Liver (tissue), 9 donors: ENCODE data around the gene LDB2. TPM values are rescaled to one million over a fixed set of nuclear protein-coding genes. Genes with fewer than 3 reads are reported as not detected.

ENCODE experiments used
- DNase-seq: peaks from one replicate; pipeline ENCODE4 v3.0.0-alpha.2; 2017; ENCODE audit warnings: low spot score
- H3K27ac ChIP-seq, 2 donors: one replicate each; pipeline ENCODE4 v1.7.0; 2013; ENCODE audit warnings: inconsistent platforms in 2 of 2, low read length in 2 of 2, control low read depth in 1 of 2, low read depth in 1 of 2, mild to moderate bottlenecking in 1 of 2
- H3K27me3 ChIP-seq, 4 donors: one replicate each; pipeline versions ENCODE4 v1.6.1 to v1.7.0; 2013; ENCODE audit warnings: low read length in 3 of 4, inconsistent platforms in 1 of 4, mild to moderate bottlenecking in 1 of 4, moderate library complexity in 1 of 4; ENCODE audit not compliant: control insufficient read depth in 4 of 4, insufficient read depth in 4 of 4
- H3K36me3 ChIP-seq, 4 donors: one replicate each; pipeline versions ENCODE4 v1.6.1 to v1.7.0; 2013; ENCODE audit warnings: low read length in 3 of 4, mild to moderate bottlenecking in 3 of 4, low read depth in 1 of 4, moderate library complexity in 1 of 4; ENCODE audit not compliant: control insufficient read depth in 4 of 4, insufficient read depth in 3 of 4
- H3K4me1 ChIP-seq, 4 donors: one replicate each; pipeline versions ENCODE4 v1.6.1 to v1.7.0; 2013; ENCODE audit warnings: low read length in 3 of 4, mild to moderate bottlenecking in 3 of 4, moderate library complexity in 1 of 4; ENCODE audit not compliant: control insufficient read depth in 4 of 4, insufficient read depth in 4 of 4
- H3K4me3 ChIP-seq, 3 donors: one replicate each; pipeline versions ENCODE4 v1.6.1 to v1.7.0; 2013; ENCODE audit warnings: low read length in 3 of 3, control low read depth in 1 of 3, low read depth in 1 of 3, mild to moderate bottlenecking in 1 of 3
- H3K9ac ChIP-seq, 2 donors: one replicate each; pipeline ENCODE4 v1.7.0; 2013; ENCODE audit warnings: low read length in 2 of 2, mild to moderate bottlenecking in 2 of 2, moderate library complexity in 2 of 2, control low read depth in 1 of 2, low read depth in 1 of 2
- H3K9me3 ChIP-seq, 4 donors: one replicate each; pipeline versions ENCODE4 v1.6.1 to v1.7.0; 2013; ENCODE audit warnings: low read length in 3 of 4; ENCODE audit not compliant: control insufficient read depth in 4 of 4
- ATF3 ChIP-seq: IDR thresholded peaks from 2 replicates; pipeline ENCODE4 v1.6.1; 2016; ENCODE audit warnings: antibody characterized with exemption
- CTCF ChIP-seq: fragments of 150-350 bp; IDR thresholded peaks from 2 replicates; pipeline ENCODE4 v1.5.1; 2017; ENCODE audit warnings: improper control_type of control experiment, low read depth, low read length; ENCODE audit not compliant: missing input control
- EGR1 ChIP-seq, 2 donors: IDR thresholded peaks; 2 replicates each; pipeline ENCODE4 v1.6.1; 2016 to 2018; ENCODE audit warnings: antibody characterized with exemption in 2 of 2, low read depth in 2 of 2
- FOXA1 ChIP-seq: IDR thresholded peaks from 2 replicates; pipeline ENCODE4 v1.6.1; 2016; ENCODE audit warnings: antibody characterized with exemption
- FOXA2 ChIP-seq: IDR thresholded peaks from 2 replicates; pipeline ENCODE4 v1.6.1; 2016; ENCODE audit warnings: antibody characterized with exemption
- GABPA ChIP-seq, 2 donors: IDR thresholded peaks in 1 of 2; conservative IDR thresholded peaks in 1 of 2; 2 replicates each; pipeline ENCODE4 v1.6.1; 2016; ENCODE audit warnings: antibody characterized with exemption in 2 of 2, mild to moderate bottlenecking in 1 of 2, moderate library complexity in 1 of 2
- HNF4G ChIP-seq: IDR thresholded peaks from 2 replicates; pipeline ENCODE4 v1.6.1; 2016; ENCODE audit warnings: antibody characterized with exemption
- NR2F2 ChIP-seq: IDR thresholded peaks from 2 replicates; pipeline ENCODE4 v1.6.1; 2016; ENCODE audit warnings: antibody characterized with exemption
- RAD21 ChIP-seq, 2 donors: IDR thresholded peaks; 2 replicates each; pipeline ENCODE4 v1.6.1; 2016; ENCODE audit warnings: antibody characterized with exemption in 2 of 2, mild to moderate bottlenecking in 2 of 2
- REST ChIP-seq: IDR thresholded peaks from 2 replicates; pipeline ENCODE4 v1.6.1; 2016; ENCODE audit warnings: antibody characterized with exemption, mild to moderate bottlenecking
- RXRA ChIP-seq, 2 donors: IDR thresholded peaks; 2 replicates each; pipeline ENCODE4 v1.6.1; 2017 to 2018; ENCODE audit warnings: antibody characterized with exemption in 2 of 2, mild to moderate bottlenecking in 1 of 2
- SP1 ChIP-seq: IDR thresholded peaks from 2 replicates; pipeline ENCODE4 v1.6.1; 2018; ENCODE audit warnings: antibody characterized with exemption, mild to moderate bottlenecking
- TAF1 ChIP-seq: conservative IDR thresholded peaks from 2 replicates; pipeline ENCODE4 v1.6.1; 2016; ENCODE audit warnings: antibody characterized with exemption, mild to moderate bottlenecking
- ZBTB33 ChIP-seq: IDR thresholded peaks from 2 replicates; pipeline ENCODE4 v1.6.1; 2016; ENCODE audit warnings: antibody characterized with exemption
- WGBS: extraction: QIAGEN DNeasy Blood & Tissue Kit; methylation state at CpG from one replicate; pipeline ENCODE4 v1.1.7; 2013; 5-methylcytosine and 5-hydroxymethylcytosine counted together
- polyA plus RNA-seq, 2 donors: library from polyadenylated mRNA; stranded (reverse) in 1 of 2; unstranded in 1 of 2; fragments of 200-250 nt in 1 of 2; fragments of >200 nt in 1 of 2; fragmentation: Nextera tagmentation in 1 of 2; extraction: Ambion mirVana in 1 of 2; gene quantifications; one replicate each; pipeline versions ENCODE4 v1.2.1 to v1.2.3, GENCODE V29; 2013 to 2015
- total RNA-seq, 2 donors: library from RNA; depleted of rRNA; stranded (reverse); fragments of >200 nt; gene quantifications; one replicate each; pipeline ENCODE4 v1.2.3, GENCODE V29; 2014
- donor health status: healthy.
- donor health status: healthy.
- donor health status: healthy.
- donor health status: healthy.
- donor health status: healthy.

LDB2 gene
- total and polyA plus RNA-seq, 4 donors: 7.4 to 31.9 (median 16.8) TPM

- Histone ChIP-seq H3K27me3 (no peaks in the 10 kb centered on the region), H3K9me3 (no peaks in the 10 kb centered on the region), H3K4me3 (no peak overlapping the region), H3K9ac (no peak overlapping the region), H3K4me1 (no peaks in the 10 kb centered on the region), H3K27ac (no peak overlapping the region), H3K36me3 (no peaks in the 10 kb centered on the region)
- TF ChIP-seq FOXA1 (no peak), ZBTB33 (no peak), RAD21 (IDR thresholded peaks at IDR 0.05) (no peak), RXRA (IDR thresholded peaks at IDR 0.05) (no peak), GABPA (IDR thresholded peaks at IDR 0.05 in 1 of 2, conservative IDR thresholded peaks at IDR 0.05 in 1 of 2) (no peak), TAF1 (no peak), CTCF (no peak)
- no peak for DNase-seq
- 74% methylated on average over 2 of the region's 2 CpGs for WGBS
Measured at GRCh38 chr4:16464651-16465050, 433.8 kb downstream of the LDB2 start.

GRCh38 chr4:16462656-16463055 lies 435.8 kb downstream of the LDB2 start:
- DNase-seq: no peak
- Histone ChIP-seq H3K9me3 (no peaks in the 10 kb centered on the region), H3K27me3 (no peaks in the 10 kb centered on the region), H3K4me1 (no peaks in the 10 kb centered on the region), H3K27ac (no peak overlapping the region), H3K9ac (no peak overlapping the region), H3K36me3 (no peaks in the 10 kb centered on the region), H3K4me3 (no peak overlapping the region)
- TF ChIP-seq HNF4G (no peak), ATF3 (no peak), SP1 (no peak), EGR1 (IDR thresholded peaks at IDR 0.05; ENCODE audit: low read depth in 2 of 2) (no peak), RXRA (IDR thresholded peaks at IDR 0.05) (no peak), REST (no peak), NR2F2 (no peak), FOXA2 (no peak), TAF1 (no peak), RAD21 (IDR thresholded peaks at IDR 0.05) (no peak), FOXA1 (no peak), ZBTB33 (no peak)
- 88% methylated on average over 3 of the region's 3 CpGs for WGBS
